Neural progenitor cell (in vitro differentiated cells): ENCODE data around the gene FAM180A. TPM values are rescaled to one million over a fixed set of nuclear protein-coding genes. Genes with fewer than 3 reads are reported as not detected.

ENCODE experiments used
- DNase-seq: peaks from one replicate; pipeline ENCODE4 v3.0.0-alpha.2; 2016; ENCODE audit warnings: low spot score
- H2AFZ ChIP-seq: fragments of 200-600 bp; sonication (generic); replicated peaks from 2 replicates; pipeline ENCODE4 v1.6.1; 2016; ENCODE audit warnings: antibody characterized with exemption
- H3F3A ChIP-seq: fragments of 200-600 bp; sonication (generic); 2 replicates; pipeline ENCODE4 v1.6.1; 2016; ENCODE audit warnings: antibody characterized with exemption, low read depth
- H3K27ac ChIP-seq: fragments of 200-600 bp; sonication (generic); 2 replicates; pipeline ENCODE4 v1.5.1; 2016; ENCODE audit warnings: mild to moderate bottlenecking
- H3K27me3 ChIP-seq: fragments of 200-600 bp; sonication (generic); 2 replicates; pipeline ENCODE4 v1.6.1; 2016; ENCODE audit warnings: mild to moderate bottlenecking, moderate library complexity
- H3K36me3 ChIP-seq: fragments of 200-600 bp; sonication (generic); 2 replicates; pipeline ENCODE4 v1.5.1; 2016
- H3K4me1 ChIP-seq: fragments of 200-600 bp; sonication (generic); 2 replicates; pipeline ENCODE4 v1.6.1; 2016; ENCODE audit warnings: mixed run types
- H3K4me2 ChIP-seq: fragments of 200-600 bp; sonication (generic); 2 replicates; pipeline ENCODE4 v1.6.1; 2016
- H3K4me3 ChIP-seq: fragments of 200-600 bp; sonication (generic); 2 replicates; pipeline ENCODE4 v1.5.1; 2016
- H3K79me2 ChIP-seq: fragments of 200-600 bp; sonication (generic); 2 replicates; pipeline ENCODE4 v1.6.1; 2016; ENCODE audit warnings: low read depth
- H3K9ac ChIP-seq: fragments of 200-600 bp; sonication (generic); 2 replicates; pipeline ENCODE4 v1.6.1; 2016
- H3K9me3 ChIP-seq: fragments of 200-600 bp; sonication (generic); 2 replicates; pipeline ENCODE4 v1.5.1; 2016; ENCODE audit warnings: low read depth
- H4K20me1 ChIP-seq: fragments of 200-600 bp; sonication (generic); 2 replicates; pipeline ENCODE4 v1.6.1; 2016; ENCODE audit warnings: low read depth
- H3K27ac Mint-ChIP-seq: 3 replicates; pipeline ENCODE4 v1.8.0; 2021; ENCODE audit warnings: mixed read lengths
- H3K27me3 Mint-ChIP-seq: 2 replicates; pipeline ENCODE4 v1.8.0; 2022; ENCODE audit warnings: low read depth, mild to moderate bottlenecking, inconsistent platforms, moderate library complexity, mixed read lengths; ENCODE audit not compliant: insufficient read depth
- H3K36me3 Mint-ChIP-seq: 3 replicates; pipeline ENCODE4 v1.8.0; 2021; ENCODE audit warnings: mixed read lengths
- H3K4me1 Mint-ChIP-seq: 3 replicates; pipeline ENCODE4 v1.8.0; 2021; ENCODE audit warnings: mixed read lengths
- H3K4me3 Mint-ChIP-seq: 3 replicates; pipeline ENCODE4 v1.8.0; 2021; ENCODE audit warnings: mild to moderate bottlenecking, moderate library complexity, mixed read lengths
- H3K9me3 Mint-ChIP-seq: 3 replicates; pipeline ENCODE4 v1.8.0; 2020; ENCODE audit warnings: mixed read lengths
- EZH2 ChIP-seq: fragments of 200-600 bp; sonication (generic); IDR thresholded peaks from 2 replicates; pipeline ENCODE4 v1.6.1; 2017; ENCODE audit warnings: antibody characterized with exemption, mild to moderate bottlenecking, moderate library complexity
- EZH2phosphoT487 ChIP-seq: fragments of 200-600 bp; sonication (generic); IDR thresholded peaks from 2 replicates; pipeline ENCODE4 v1.6.1; 2017; ENCODE audit warnings: antibody characterized with exemption
- total RNA-seq: library from RNA; depleted of rRNA; stranded (reverse); fragments of >200 nt; gene quantifications from 2 replicates; pipeline ENCODE4 v1.2.3, GENCODE V29; 2015; ENCODE audit warnings: low replicate concordance
- TF ChIP-seq, protein P1 (sequence below): fragments of 200-600 bp; sonication (generic); IDR thresholded peaks from 2 replicates; pipeline ENCODE4 v1.5.1; 2017; ENCODE audit warnings: antibody characterized with exemption, mild to moderate bottlenecking

Gene FAM180A
- total RNA-seq, 1 donor from 2014 or later = not detected

DNA sequence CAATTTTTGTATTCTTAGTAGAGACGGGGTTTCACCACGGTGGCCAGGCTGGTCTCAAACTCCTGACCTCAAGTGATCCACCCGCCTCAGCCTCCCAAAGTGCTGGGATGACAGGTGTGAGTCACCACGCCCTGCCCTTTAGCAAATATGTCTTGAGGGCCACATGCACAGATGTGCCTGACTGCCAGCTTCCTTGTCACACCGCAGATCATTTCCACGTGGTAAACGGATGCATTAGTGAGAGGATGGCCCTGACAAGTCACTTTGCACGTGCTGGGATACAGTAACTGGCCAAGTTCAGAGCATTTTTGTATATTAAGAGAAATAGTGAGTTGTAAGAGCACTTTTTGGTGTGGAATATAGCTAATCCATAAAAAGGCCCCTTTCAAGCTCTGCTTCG is 44.3 kb upstream of the FAM180A start:
- Histone ChIP-seq H3K9me3 (no peaks in the 10 kb centered on the region), H3K27me3 (no peaks in the 10 kb centered on the region), H3K4me2 (no peak overlapping the region), H3K79me2 (no peaks in the 10 kb centered on the region), H3K27ac (no peak overlapping the region), H3F3A (no peaks in the 10 kb centered on the region), H3K9ac (no peak overlapping the region), H3K4me1 (no peaks in the 10 kb centered on the region), H4K20me1 (no peaks in the 10 kb centered on the region), H3K4me3 (no peak overlapping the region), H3K36me3 (no peaks in the 10 kb centered on the region), H2AFZ (no peak overlapping the region)
- Mint-ChIP-seq H3K27ac (no peak overlapping the region), H3K4me3 (no peak overlapping the region), H3K27me3 (peaks cover 2% of the 10 kb centered on the region), H3K9me3 (no peaks in the 10 kb centered on the region), H3K36me3 (no peaks in the 10 kb centered on the region), H3K4me1 (no peaks in the 10 kb centered on the region)
- DNase-seq = no peak
- TF ChIP-seq EZH2 = no peak
- no peak for TF ChIP-seq EZH2phosphoT487
- TF ChIP-seq, protein P1, sequence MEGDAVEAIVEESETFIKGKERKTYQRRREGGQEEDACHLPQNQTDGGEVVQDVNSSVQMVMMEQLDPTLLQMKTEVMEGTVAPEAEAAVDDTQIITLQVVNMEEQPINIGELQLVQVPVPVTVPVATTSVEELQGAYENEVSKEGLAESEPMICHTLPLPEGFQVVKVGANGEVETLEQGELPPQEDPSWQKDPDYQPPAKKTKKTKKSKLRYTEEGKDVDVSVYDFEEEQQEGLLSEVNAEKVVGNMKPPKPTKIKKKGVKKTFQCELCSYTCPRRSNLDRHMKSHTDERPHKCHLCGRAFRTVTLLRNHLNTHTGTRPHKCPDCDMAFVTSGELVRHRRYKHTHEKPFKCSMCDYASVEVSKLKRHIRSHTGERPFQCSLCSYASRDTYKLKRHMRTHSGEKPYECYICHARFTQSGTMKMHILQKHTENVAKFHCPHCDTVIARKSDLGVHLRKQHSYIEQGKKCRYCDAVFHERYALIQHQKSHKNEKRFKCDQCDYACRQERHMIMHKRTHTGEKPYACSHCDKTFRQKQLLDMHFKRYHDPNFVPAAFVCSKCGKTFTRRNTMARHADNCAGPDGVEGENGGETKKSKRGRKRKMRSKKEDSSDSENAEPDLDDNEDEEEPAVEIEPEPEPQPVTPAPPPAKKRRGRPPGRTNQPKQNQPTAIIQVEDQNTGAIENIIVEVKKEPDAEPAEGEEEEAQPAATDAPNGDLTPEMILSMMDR = no peak

DNA sequence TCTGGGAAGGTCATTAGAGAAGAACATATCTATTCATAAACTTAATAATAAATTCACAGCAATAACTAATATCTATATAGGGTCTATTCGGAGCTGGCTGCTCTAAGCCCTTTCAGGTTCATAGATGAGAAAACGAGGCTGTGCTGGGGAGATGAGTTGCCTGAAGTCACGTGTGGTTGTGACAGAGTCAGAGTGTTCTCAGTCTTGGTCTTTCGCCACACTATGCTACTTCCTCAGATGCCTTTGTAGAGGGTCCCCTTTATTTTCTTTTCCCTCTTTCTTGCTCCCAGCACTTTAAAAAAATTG is 43.7 kb upstream of the FAM180A start:
- Mint-ChIP-seq H3K27me3 (no peaks in the 10 kb centered on the region), H3K9me3 (no peaks in the 10 kb centered on the region), H3K27ac (no peak overlapping the region), H3K36me3 (no peaks in the 10 kb centered on the region), H3K4me3 (no peak overlapping the region), H3K4me1 (no peaks in the 10 kb centered on the region)
- Histone ChIP-seq H3K4me2 (no peak overlapping the region), H3K27me3 (no peaks in the 10 kb centered on the region), H3K4me1 (no peaks in the 10 kb centered on the region), H3K27ac (no peak overlapping the region), H3K9ac (no peak overlapping the region), H3F3A (no peaks in the 10 kb centered on the region), H3K4me3 (no peak overlapping the region), H2AFZ (no peak overlapping the region), H3K9me3 (no peaks in the 10 kb centered on the region), H4K20me1 (no peaks in the 10 kb centered on the region), H3K36me3 (no peaks in the 10 kb centered on the region), H3K79me2 (no peaks in the 10 kb centered on the region)
- TF ChIP-seq, protein P1 = no peak
- TF ChIP-seq EZH2phosphoT487 (no peak), EZH2 (no peak)
- no peak for DNase-seq

DNA sequence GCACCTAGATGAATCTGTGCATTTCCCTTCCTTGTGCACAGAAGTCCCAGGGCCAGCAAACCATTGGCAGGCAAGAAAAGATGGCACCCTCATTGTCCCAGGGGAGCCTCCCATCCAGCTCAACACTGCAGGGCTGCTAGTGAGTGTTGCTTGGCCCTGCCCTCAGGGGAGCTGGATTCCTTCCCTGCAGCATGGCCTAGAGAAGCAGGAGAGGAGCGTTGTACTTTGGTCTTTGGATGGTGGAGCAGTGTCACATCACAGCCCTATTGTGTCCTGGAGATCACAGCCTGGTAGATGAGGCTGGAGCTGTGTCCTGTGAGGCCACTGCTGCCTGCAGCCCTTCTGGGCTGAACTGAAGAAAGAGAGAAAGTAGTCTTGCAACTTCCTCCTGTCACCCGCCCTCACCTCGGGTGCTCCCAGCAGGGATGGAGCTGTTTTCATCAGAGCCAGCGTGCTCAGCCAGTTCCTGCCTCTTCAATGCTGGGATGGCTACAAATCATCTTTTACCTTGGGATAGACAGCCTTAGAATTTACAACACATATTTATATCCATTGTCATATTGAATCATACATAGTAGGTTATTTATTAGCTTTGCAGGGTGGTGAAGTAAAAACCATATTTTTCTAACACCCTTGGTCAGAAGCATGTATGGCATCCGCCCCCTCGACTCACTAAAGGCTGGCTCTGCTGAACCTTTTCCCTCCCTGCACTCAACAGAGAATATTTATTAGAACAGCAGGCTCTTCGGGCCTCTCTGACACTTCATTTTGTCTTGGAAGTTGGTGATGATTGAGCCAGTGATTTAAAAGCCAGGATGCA is 43.1 kb upstream of the FAM180A start:
- Mint-ChIP-seq H3K9me3 (no peaks in the 10 kb centered on the region), H3K4me1 (no peaks in the 10 kb centered on the region), H3K27me3 (no peaks in the 10 kb centered on the region), H3K27ac (no peak overlapping the region), H3K36me3 (no peaks in the 10 kb centered on the region), H3K4me3 (no peak overlapping the region)
- DNase-seq = no peak
- H3K9ac ChIP-seq = no peak overlapping the region
- H3K79me2 ChIP-seq = no peaks in the 10 kb centered on the region
- no peak overlapping the region for H3K27ac ChIP-seq
- no peak overlapping the region for H3K4me3 ChIP-seq
- no peaks in the 10 kb centered on the region for H3K36me3 ChIP-seq
- no peak overlapping the region for H3K4me2 ChIP-seq
- no peaks in the 10 kb centered on the region for H4K20me1 ChIP-seq
- H2AFZ ChIP-seq = no peak overlapping the region
- no peaks in the 10 kb centered on the region for H3K4me1 ChIP-seq
- no peaks in the 10 kb centered on the region for H3K9me3 ChIP-seq
- TF ChIP-seq EZH2phosphoT487 = no peak
- TF ChIP-seq, protein P1 = no peak
- TF ChIP-seq EZH2 = no peak
- H3K27me3 ChIP-seq = no peaks in the 10 kb centered on the region
- no peaks in the 10 kb centered on the region for H3F3A ChIP-seq
